ENCODE data around the gene MAL.

- TF ChIP-seq EZH2 (IDR thresholded peaks at IDR 0.05) (no peak), POLR2AphosphoS5 (IDR thresholded peaks at IDR 0.05; ENCODE audit: borderline replicate concordance, low read depth, low read length) (no peak)
These were observed 9.3 kb downstream of the MAL start for GRCh38 chr2:95034818-95035217.
